ENCODE results near the gene MAP1B. TPM values are rescaled to one million over a fixed set of nuclear protein-coding genes. Genes with fewer than 3 reads are reported as not detected.
A peak's percentile ranks its signal among the peaks of the same experiment; 100 is the strongest.

Gene MAP1B
- total and polyA plus RNA-seq, 12 donors = 13.1 to 154 (median 90.0) TPM

GRCh38 chr5:72172786-72173185 is 65.5 kb downstream of the MAP1B start:
- no peak overlapping the region for H3K27ac ChIP-seq
- intact Hi-C loops (cut with DNase I) = no loop called here
- H3K9me3 ChIP-seq = no peaks in the 10 kb centered on the region
- peaks cover 0 to 6% (median 0%) of the 10 kb centered on the region in 7 donors for H3K27me3 ChIP-seq
- TF ChIP-seq CTCF (IDR thresholded peaks at IDR 0.05) = no peak
- no peak for DNase-seq
- WGBS, 2 donors = 83 to 95% methylated on average over 4 of the region's 4 CpGs
- H3K4me1 ChIP-seq = peaks cover 0 to 12% (median 5%) of the 10 kb centered on the region in 9 donors
- no peak overlapping the region for H3K4me3 ChIP-seq
- no peak for ATAC-seq
- peaks cover 0 to 9% (median 0%) of the 10 kb centered on the region in 9 donors for H3K36me3 ChIP-seq

GRCh38 chr5:72177538-72177937 is 70.3 kb downstream of the MAP1B start:
- 96% methylated on average over 3 of the region's 3 CpGs for WGBS, 2 donors
- Histone ChIP-seq H3K4me1 (peaks cover 0 to 16% (median 6%) of the 10 kb centered on the region in 9 donors), H3K9me3 (no peaks in the 10 kb centered on the region), H3K27me3 (no peaks in the 10 kb centered on the region), H3K36me3 (peaks cover 0 to 6% (median 0%) of the 10 kb centered on the region in 9 donors), H3K27ac (no peak overlapping the region), H3K4me3 (no peak overlapping the region)
- DNase-seq = no peak
- ATAC-seq = no peak
- intact Hi-C loops (cut with DNase I) = loop anchor here in 1 of 10 donors (5.0 kb wide), 1 partner anchor 35 kb away; no protein-coding TSS in a partner anchor
- TF ChIP-seq CTCF (IDR thresholded peaks at IDR 0.05) = no peak

- peak; percentile 45 to 58 for DNase-seq
- Histone ChIP-seq H3K27ac (peak overlapping the region in 8 of 10 donors; percentile 51 to 77 (median 61)), H3K4me3 (peak overlapping the region in 5 of 10 donors; percentile 11 to 37 (median 31)), H3K36me3 (peaks cover 0 to 18% (median 0%) of the 10 kb centered on the region in 9 donors), H3K27me3 (no peaks in the 10 kb centered on the region), H3K4me1 (peaks cover 0 to 18% (median 6%) of the 10 kb centered on the region in 9 donors), H3K9me3 (no peaks in the 10 kb centered on the region)
- peak; percentile 43 to 86 (median 74) for ATAC-seq
- TF ChIP-seq CTCF (IDR thresholded peaks at IDR 0.05) = no peak
- WGBS, 2 donors = 62 to 72% methylated on average over 29 of the region's 29 CpGs
- intact Hi-C loops (cut with DNase I) = loop anchor here in 1 of 10 donors (5.0 kb wide), 1 partner anchor 37 kb away; no protein-coding TSS in a partner anchor
Observed at GRCh38 chr5:72179028-72179815, 71.9 kb downstream of the MAP1B start.

- Histone ChIP-seq H3K4me3 (peak overlapping the region in 5 of 10 donors; percentile 11 to 37 (median 31)), H3K27me3 (no peaks in the 10 kb centered on the region), H3K27ac (peak overlapping the region in 8 of 10 donors; percentile 51 to 77 (median 61)), H3K4me1 (peaks cover 0 to 25% (median 12%) of the 10 kb centered on the region in 9 donors), H3K9me3 (no peaks in the 10 kb centered on the region), H3K36me3 (peaks cover 0 to 21% (median 0%) of the 10 kb centered on the region in 9 donors)
- no peak for TF ChIP-seq CTCF (IDR thresholded peaks at IDR 0.05)
- ATAC-seq (peak in 3 of 8 donors; percentile 10 to 52 (median 36)), DNase-seq (no peak)
- intact Hi-C loops (cut with DNase I) = loop anchor here in 1 of 10 donors (5.0 kb wide), 1 partner anchor 38 kb away; no protein-coding TSS in a partner anchor
- 82% methylated on average over 11 of the region's 11 CpGs for WGBS, 2 donors
Observed at GRCh38 chr5:72179816-72180440, 72.7 kb downstream of the MAP1B start.
